PC-9 (cell line): ENCODE data around the gene NSL1. TPM values are rescaled to one million over a fixed set of nuclear protein-coding genes. Genes with fewer than 3 reads are reported as not detected.

Experiments used
- BruUV-seq: library from RNA; stranded (reverse); fragments of 400-500 nt; replicated peaks from 2 replicates; lab custom pipeline; 2021; lab: Mats Ljungman, UMichigan
- CTCF ChIA-PET: fragments of 300-600 bp; sonication (Branson Sonifier 250); formaldehyde crosslinking; loops from one replicate; lab custom pipeline; 2022; ENCODE audit warnings: antibody characterized with exemption; lab: Charles Lee
- POLR2A ChIA-PET: fragments of 300-600 bp; sonication (Branson Sonifier 250); formaldehyde crosslinking; loops from one replicate; lab custom pipeline; 2022; ENCODE audit warnings: antibody characterized with exemption; ENCODE audit not compliant: unreplicated experiment; lab: Charles Lee
- DNase-seq, 2 experiments: peaks; one replicate each; pipeline versions ENCODE4 v3.0.0 to v3.0.0-alpha.2; 2015 to 2022; ENCODE audit warnings: mixed read lengths in 1 of 2
- H2AFZ ChIP-seq: fragments of 200-600 bp; sonication (generic); 2 replicates; pipeline ENCODE4 v1.8.1; 2017; ENCODE audit warnings: antibody characterized with exemption
- H3F3A ChIP-seq: fragments of 200-600 bp; sonication (generic); 2 replicates; pipeline ENCODE4 v1.8.1; 2017; ENCODE audit warnings: antibody characterized with exemption, mild to moderate bottlenecking, low read depth; ENCODE audit not compliant: insufficient read depth
- H3K27ac ChIP-seq: fragments of 200-600 bp; sonication (generic); 2 replicates; pipeline ENCODE4 v1.6.1; 2016; ENCODE audit warnings: mixed run types
- H3K27me3 ChIP-seq: fragments of 200-600 bp; sonication (generic); 2 replicates; pipeline ENCODE4 v1.6.1; 2016; ENCODE audit warnings: low read depth, mixed run types; ENCODE audit not compliant: insufficient read depth
- H3K36me3 ChIP-seq: fragments of 200-600 bp; sonication (generic); 2 replicates; pipeline ENCODE4 v1.6.1; 2016; ENCODE audit warnings: low read depth, mixed run types
- H3K4me1 ChIP-seq: fragments of 200-600 bp; sonication (generic); replicated peaks from 2 replicates; pipeline ENCODE4 v1.6.1; 2016; ENCODE audit warnings: mixed run types; ENCODE audit not compliant: insufficient read depth
- H3K4me2 ChIP-seq: fragments of 200-600 bp; sonication (generic); 2 replicates; pipeline ENCODE4 v1.6.1; 2017; ENCODE audit warnings: mixed run types
- H3K4me3 ChIP-seq: fragments of 200-600 bp; sonication (generic); 2 replicates; pipeline ENCODE4 v1.6.1; 2016; ENCODE audit warnings: mixed run types
- H3K79me2 ChIP-seq: fragments of 200-600 bp; sonication (generic); 2 replicates; pipeline ENCODE4 v1.6.1; 2017; ENCODE audit warnings: low read depth, mixed run types
- H3K9me2 ChIP-seq: fragments of 200-600 bp; sonication (generic); 2 replicates; pipeline ENCODE4 v1.8.1; 2017; ENCODE audit warnings: mild to moderate bottlenecking; ENCODE audit not compliant: insufficient read depth
- H3K9me3 ChIP-seq: fragments of 200-600 bp; sonication (generic); 2 replicates; pipeline ENCODE4 v1.8.1; 2016; ENCODE audit warnings: low read depth; ENCODE audit not compliant: insufficient read depth
- H4K20me1 ChIP-seq: fragments of 200-600 bp; sonication (generic); 2 replicates; pipeline ENCODE4 v1.8.1; 2017; ENCODE audit not compliant: insufficient read depth
- CTCF ChIP-seq: fragments of 200-600 bp; sonication (generic); conservative IDR thresholded peaks from 2 replicates; pipeline ENCODE4 v1.6.1; 2017; ENCODE audit warnings: mixed run types, antibody characterized with exemption, mild to moderate bottlenecking, moderate library complexity
- EZH2 ChIP-seq: fragments of 200-600 bp; sonication (generic); IDR thresholded peaks from 2 replicates; pipeline ENCODE4 v1.8.0; 2017; ENCODE audit warnings: antibody characterized with exemption, low read depth
- intact Hi-C: fragments of 100-400 bp; cut with micrococcal nuclease; formaldehyde crosslinking; loops from one replicate; pipeline ENCODE4 v1.10.0; 2022; ENCODE audit not compliant: unreplicated experiment
- total RNA-seq: library from RNA; stranded (reverse); gene quantifications from 2 replicates; pipeline ENCODE4 v1.2.3, GENCODE V29; 2021

NSL1 gene
- total RNA-seq, 1 experiment from 2014 or later = 32.4 TPM

DNA sequence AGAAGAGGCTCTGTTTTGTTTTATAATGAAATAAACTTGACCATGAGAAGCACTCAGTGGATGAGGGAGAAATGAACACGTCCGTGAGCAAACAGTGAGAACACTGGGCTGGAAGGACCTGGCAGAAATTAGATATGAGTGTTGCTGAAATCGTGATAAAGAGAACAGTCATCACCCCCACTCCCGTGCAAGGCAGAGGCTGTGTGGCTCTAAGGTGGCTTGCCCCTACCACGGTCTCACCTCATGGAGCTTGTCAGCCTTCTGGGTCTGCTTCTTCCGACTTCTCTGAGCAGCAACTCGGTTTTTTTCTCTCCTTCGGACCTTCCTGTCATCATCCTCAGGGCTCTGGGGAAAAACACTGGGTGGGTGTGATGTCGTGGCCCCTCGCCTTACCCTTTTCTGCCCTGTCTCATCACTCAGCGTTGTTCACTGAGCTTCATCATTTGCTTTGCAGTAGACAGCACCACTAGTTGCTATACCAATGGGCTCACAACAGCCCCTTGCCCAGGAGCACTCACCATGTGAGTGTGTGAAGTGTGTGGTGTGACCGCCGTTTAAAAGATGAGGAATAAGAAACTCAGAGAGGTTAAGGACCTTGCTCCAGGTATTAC, 94.8 kb downstream of the NSL1 start:
- Histone ChIP-seq H4K20me1 (no peaks in the 10 kb centered on the region), H3K79me2 (no peaks in the 10 kb centered on the region), H3K9me3 (no peaks in the 10 kb centered on the region), H3K4me2 (no peak overlapping the region), H3K4me3 (no peak overlapping the region), H2AFZ (no peak overlapping the region), H3K9me2 (no peaks in the 10 kb centered on the region), H3K4me1 (0 out of 2 replicates have a peak, but pooled peaks cover 6% of the 10 kb centered on the region), H3F3A (peaks cover 10% of the 10 kb centered on the region; the same call in 1 of the 2 replicates), H3K27me3 (peaks cover 68% of the 10 kb centered on the region), H3K27ac (no peak overlapping the region), H3K36me3 (no peaks in the 10 kb centered on the region)
- intact Hi-C loops = no loop called here
- no TSS peak for BruUV-seq
- CTCF ChIA-PET = no interaction called here
- TF ChIP-seq CTCF (no peak), EZH2 (no peak)
- POLR2A ChIA-PET = no interaction called here
- DNase-seq = no peak

- no peaks in the 10 kb centered on the region for H3K9me2 ChIP-seq
- H3K27ac ChIP-seq = no peak overlapping the region
- H4K20me1 ChIP-seq = no peaks in the 10 kb centered on the region
- no peaks in the 10 kb centered on the region for H3F3A ChIP-seq
- H3K4me1 ChIP-seq = no peaks in the 10 kb centered on the region
- ChIA-PET CTCF (no interaction called here), POLR2A (no interaction called here)
- H3K9me3 ChIP-seq = no peaks in the 10 kb centered on the region
- no peak for DNase-seq
- no peaks in the 10 kb centered on the region for H3K79me2 ChIP-seq
- TF ChIP-seq CTCF (no peak), EZH2 (no peak)
- H3K4me2 ChIP-seq = no peak overlapping the region
- no peak overlapping the region for H2AFZ ChIP-seq
- intact Hi-C loops = no loop called here
- H3K36me3 ChIP-seq = no peaks in the 10 kb centered on the region
- BruUV-seq = no TSS peak
- no peak overlapping the region for H3K4me3 ChIP-seq
- peaks cover 96% of the 10 kb centered on the region for H3K27me3 ChIP-seq
These were observed 98.6 kb downstream of the NSL1 start for GRCh38 chr1:212692774-212693644.

GRCh38 chr1:212691561-212692071, 100.0 kb downstream of the NSL1 start:
- Histone ChIP-seq H3K27ac (no peak overlapping the region), H3K36me3 (no peaks in the 10 kb centered on the region), H2AFZ (no peak overlapping the region), H3K79me2 (no peaks in the 10 kb centered on the region), H3K4me1 (no peaks in the 10 kb centered on the region), H3F3A (no peaks in the 10 kb centered on the region), H3K9me3 (no peaks in the 10 kb centered on the region), H3K4me2 (no peak overlapping the region), H3K4me3 (no peak overlapping the region), H3K27me3 (peaks cover 87% of the 10 kb centered on the region), H3K9me2 (no peaks in the 10 kb centered on the region), H4K20me1 (no peaks in the 10 kb centered on the region)
- no peak for DNase-seq
- POLR2A ChIA-PET = no interaction called here
- TF ChIP-seq EZH2 (no peak), CTCF (no peak)
- intact Hi-C loops = no loop called here
- CTCF ChIA-PET = no interaction called here
- no TSS peak for BruUV-seq
